22Rv1 (cell line): ENCODE measurements around the gene RFX3.

ENCODE experiments used
- ZFX ChIP-seq: fragments of 450-650 bp; IDR thresholded peaks from 2 replicates; pipeline ENCODE4 v1.6.1; 2017; ENCODE audit warnings: antibody characterized with exemption, borderline replicate concordance
- TF ChIP-seq, protein P1 (sequence below): fragments of 450-650 bp; IDR thresholded peaks from 2 replicates; pipeline ENCODE4 v1.5.1; 2017; ENCODE audit warnings: mild to moderate bottlenecking

- TF ChIP-seq, protein P1, sequence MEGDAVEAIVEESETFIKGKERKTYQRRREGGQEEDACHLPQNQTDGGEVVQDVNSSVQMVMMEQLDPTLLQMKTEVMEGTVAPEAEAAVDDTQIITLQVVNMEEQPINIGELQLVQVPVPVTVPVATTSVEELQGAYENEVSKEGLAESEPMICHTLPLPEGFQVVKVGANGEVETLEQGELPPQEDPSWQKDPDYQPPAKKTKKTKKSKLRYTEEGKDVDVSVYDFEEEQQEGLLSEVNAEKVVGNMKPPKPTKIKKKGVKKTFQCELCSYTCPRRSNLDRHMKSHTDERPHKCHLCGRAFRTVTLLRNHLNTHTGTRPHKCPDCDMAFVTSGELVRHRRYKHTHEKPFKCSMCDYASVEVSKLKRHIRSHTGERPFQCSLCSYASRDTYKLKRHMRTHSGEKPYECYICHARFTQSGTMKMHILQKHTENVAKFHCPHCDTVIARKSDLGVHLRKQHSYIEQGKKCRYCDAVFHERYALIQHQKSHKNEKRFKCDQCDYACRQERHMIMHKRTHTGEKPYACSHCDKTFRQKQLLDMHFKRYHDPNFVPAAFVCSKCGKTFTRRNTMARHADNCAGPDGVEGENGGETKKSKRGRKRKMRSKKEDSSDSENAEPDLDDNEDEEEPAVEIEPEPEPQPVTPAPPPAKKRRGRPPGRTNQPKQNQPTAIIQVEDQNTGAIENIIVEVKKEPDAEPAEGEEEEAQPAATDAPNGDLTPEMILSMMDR = no peak
- no peak for TF ChIP-seq ZFX
Observed at GRCh38 chr9:3191715-3192114, 334.1 kb downstream of the RFX3 start.
